T-cell (primary cell): Measurements from ENCODE around the gene CYP2R1. TPM values are rescaled to one million over a fixed set of nuclear protein-coding genes. Genes with fewer than 3 reads are reported as not detected.
"Not testable (repeated sequence)": the region's sequence is repeated elsewhere in the genome, so short reads cannot be mapped to it uniquely, and the experiment has no call there.

Source experiments
- ATAC-seq, 4 experiments: fragments of 200-7000 bp in 3 of 4; fragments of 150-1000 bp in 1 of 4; cut with Tn5 transposase; replicated peaks in 1 of 4; 1 replicate in 3 of 4; 2 replicates in 1 of 4; pipeline ENCODE4 v1.10.0; 2021; ENCODE audit warnings: moderate library complexity in 3 of 4, mild to moderate bottlenecking in 2 of 4, moderate number of reproducible peaks in 1 of 4
- CTCF ChIA-PET, 2 donors: fragments of 300-600 bp; sonication (Branson Sonifier 250); formaldehyde crosslinking; loops; one replicate each; lab custom pipeline; 2022; ENCODE audit warnings: antibody characterized with exemption in 2 of 2; lab: Charles Lee
- POLR2A ChIA-PET, 2 donors: fragments of 300-600 bp; sonication (Branson Sonifier 250); formaldehyde crosslinking; loops; one replicate each; lab custom pipeline; 2022; ENCODE audit warnings: antibody characterized with exemption in 2 of 2; lab: Charles Lee
- DNase-seq, 35 experiments: peaks; one replicate each; pipeline versions ENCODE4 v3.0.0 to v3.0.0-alpha.2; 2013 to 2023
- H3K27ac ChIP-seq: one replicate; pipeline ENCODE4 v1.5.1; 2013; ENCODE audit warnings: low read length
- H3K27me3 ChIP-seq, 2 experiments: replicated peaks in 1 of 2; 1 replicate in 1 of 2; 2 replicates in 1 of 2; pipeline versions ENCODE4 v1.6.1 to v1.7.0; 2013; ENCODE audit warnings: low read length in 1 of 2, mixed read lengths in 1 of 2; ENCODE audit not compliant: control insufficient read depth in 2 of 2, insufficient read depth in 2 of 2; ENCODE audit errors: extremely low read depth in 1 of 2
- H3K36me3 ChIP-seq, 2 donors: 1 replicate in 1 of 2; 2 replicates in 1 of 2; pipeline versions ENCODE4 v1.6.1 to v1.7.0; 2013; ENCODE audit warnings: low read length in 1 of 2; ENCODE audit not compliant: control insufficient read depth in 2 of 2, insufficient read depth in 1 of 2; ENCODE audit errors: extremely low read depth in 1 of 2
- H3K4me1 ChIP-seq, 2 experiments: 1 replicate in 1 of 2; 2 replicates in 1 of 2; pipeline versions ENCODE4 v1.6.1 to v1.7.0; 2013; ENCODE audit warnings: low read length in 2 of 2, mixed read lengths in 1 of 2; ENCODE audit not compliant: insufficient read depth in 2 of 2, control insufficient read depth in 1 of 2; ENCODE audit errors: extremely low read depth in 1 of 2
- H3K4me3 ChIP-seq, 2 donors: 1 replicate in 1 of 2; 2 replicates in 1 of 2; pipeline versions ENCODE4 v1.5.1 to v1.7.0; 2013; ENCODE audit warnings: mild to moderate bottlenecking in 2 of 2, low read length in 1 of 2, moderate library complexity in 1 of 2; ENCODE audit not compliant: control insufficient read depth in 1 of 2; ENCODE audit errors: extremely low read depth in 1 of 2
- H3K9me3 ChIP-seq: 2 replicates; pipeline ENCODE4 v1.7.0; 2013
- H3K27ac Mint-ChIP-seq, 2 donors: one replicate each; pipeline ENCODE4 v1.8.0; 2020 to 2021; ENCODE audit warnings: mild to moderate bottlenecking in 2 of 2, mixed read lengths in 2 of 2
- H3K27me3 Mint-ChIP-seq, 2 donors: one replicate each; pipeline ENCODE4 v1.8.0; 2021 to 2022; ENCODE audit warnings: mixed read lengths in 2 of 2
- H3K36me3 Mint-ChIP-seq: one replicate; pipeline ENCODE4 v1.8.0; 2021; ENCODE audit warnings: mixed read lengths
- H3K4me1 Mint-ChIP-seq, 3 donors: one replicate each; pipeline ENCODE4 v1.8.0; 2020 to 2022; ENCODE audit warnings: mixed read lengths in 3 of 3, mild to moderate bottlenecking in 1 of 3
- H3K4me3 Mint-ChIP-seq, 3 donors: one replicate each; pipeline ENCODE4 v1.8.0; 2020 to 2022; ENCODE audit warnings: mild to moderate bottlenecking in 3 of 3, mixed read lengths in 3 of 3, moderate library complexity in 3 of 3
- H3K9me3 Mint-ChIP-seq, 3 donors: one replicate each; pipeline ENCODE4 v1.8.0; 2020 to 2022; ENCODE audit warnings: mixed read lengths in 3 of 3
- WGBS: methylation state at CpG from one replicate; pipeline ENCODE4 v1.1.5; 2013; ENCODE audit warnings: missing lambda C conversion rate; ENCODE audit not compliant: insufficient coverage; 5-methylcytosine and 5-hydroxymethylcytosine counted together
- total RNA-seq, 35 experiments: library from RNA in 6 of 35; stranded (reverse) in 6 of 35; fragments of 120-200 nt in 1 of 35; gene quantifications; one replicate each; pipeline versions ENCODE4 v1.2.1 to v1.2.4 and lab custom pipeline; 2013 to 2026

The CYP2R1 gene
- total RNA-seq, 5 donors from 2014 or later (not counting 1 experiment from before 2014, with no cell fraction given): 17.9 to 23.3 (median 19.1) TPM

GRCh38 chr11:14884667-14885273, 7.3 kb downstream of the CYP2R1 start:
- H3K4me3 Mint-ChIP-seq: no peak overlapping the region
- Histone ChIP-seq H3K36me3 (peaks cover 0 to 2% of the 10 kb centered on the region in 2 donors), H3K9me3 (no peaks in the 10 kb centered on the region), H3K27me3 (no peaks in the 10 kb centered on the region), H3K4me1 (peaks cover 1 to 9% of the 10 kb centered on the region in 2 experiments), H3K4me3 (no peak overlapping the region), H3K27ac (no peak overlapping the region)
- ChIA-PET POLR2A (interaction anchor here in 1 of 2 donors (0.7 kb wide), 1 partner anchor 329 kb away, joined by 3 read pairs; no protein-coding TSS in a partner anchor), CTCF (no interaction called here)
- peaks cover 37 to 49% (median 46%) of the 10 kb centered on the region in 3 donors for H3K4me1 Mint-ChIP-seq
- no CpG with 5 or more reads among the region's 1 CpG for WGBS
- ATAC-seq (no peak), DNase-seq (no peak)
- peaks cover 5 to 8% (median 6%) of the 10 kb centered on the region in 3 donors for H3K9me3 Mint-ChIP-seq
- no peaks in the 10 kb centered on the region for H3K27me3 Mint-ChIP-seq
- H3K36me3 Mint-ChIP-seq: peaks cover 37% of the 10 kb centered on the region
- peak overlapping the region; percentile 7 to 41 for H3K27ac Mint-ChIP-seq

GRCh38 chr11:14883683-14884082, 8.3 kb downstream of the CYP2R1 start:
- peaks cover 26 to 39% (median 35%) of the 10 kb centered on the region in 3 donors for H3K4me1 Mint-ChIP-seq
- H3K36me3 Mint-ChIP-seq: peaks cover 42% of the 10 kb centered on the region
- H3K9me3 ChIP-seq, H3K27ac ChIP-seq, H3K27ac Mint-ChIP-seq, H3K27me3 Mint-ChIP-seq, H3K9me3 Mint-ChIP-seq, H3K4me3 Mint-ChIP-seq, H3K36me3 ChIP-seq, DNase-seq, H3K4me3 ChIP-seq, H3K4me1 ChIP-seq, H3K27me3 ChIP-seq, CTCF ChIA-PET, ATAC-seq, POLR2A ChIA-PET: not testable (repeated sequence)
- WGBS: no CpG with 5 or more reads among the region's 1 CpG

DNA sequence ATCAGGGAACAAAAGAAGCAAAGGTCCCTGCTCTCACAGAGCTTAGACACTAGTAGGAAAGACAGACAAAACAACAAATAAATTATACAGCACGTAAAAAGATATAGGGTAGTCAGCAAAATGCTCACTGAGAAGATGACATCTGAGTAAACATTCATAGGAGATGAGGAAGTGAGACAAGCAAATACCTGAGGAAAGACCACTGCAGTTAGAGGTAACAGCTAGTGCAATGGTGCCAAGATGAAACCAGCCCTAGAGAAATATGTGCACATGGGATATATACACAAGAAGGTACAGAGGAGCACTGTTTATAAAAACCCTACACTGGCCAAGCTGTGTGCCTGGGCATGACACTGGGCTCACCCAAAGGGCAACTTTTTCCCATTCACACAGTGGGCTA, 9.8 kb downstream of the CYP2R1 start:
- POLR2A ChIA-PET: interaction anchor here in 1 of 2 donors (0.6 kb wide), 2 partner anchors 28 to 363 kb away, joined by 3 to 8 read pairs; no protein-coding TSS in a partner anchor
- ATAC-seq: no peak
- Mint-ChIP-seq H3K36me3 (peaks cover 55% of the 10 kb centered on the region), H3K4me1 (peaks cover 14 to 28% (median 23%) of the 10 kb centered on the region in 3 donors), H3K27me3 (no peaks in the 10 kb centered on the region), H3K4me3 (no peak overlapping the region), H3K9me3 (peaks cover 5 to 8% (median 6%) of the 10 kb centered on the region in 3 donors), H3K27ac (no peak overlapping the region)
- H3K36me3 ChIP-seq: peaks cover 0 to 12% of the 10 kb centered on the region in 2 donors
- no peaks in the 10 kb centered on the region for H3K9me3 ChIP-seq
- no peaks in the 10 kb centered on the region for H3K4me1 ChIP-seq
- H3K27ac ChIP-seq: no peak overlapping the region
- H3K27me3 ChIP-seq: no peaks in the 10 kb centered on the region
- CTCF ChIA-PET: no interaction called here
- DNase-seq: no peak
- WGBS: no CpG with 5 or more reads among the region's 1 CpG
- no peak overlapping the region for H3K4me3 ChIP-seq

- DNase-seq (no peak), ATAC-seq (no peak)
- H3K36me3 Mint-ChIP-seq: peaks cover 57% of the 10 kb centered on the region
- H3K4me3 Mint-ChIP-seq: no peak overlapping the region
- H3K36me3 ChIP-seq: peaks cover 0 to 15% of the 10 kb centered on the region in 2 donors
- H3K27me3 Mint-ChIP-seq: no peaks in the 10 kb centered on the region
- H3K9me3 ChIP-seq: no peaks in the 10 kb centered on the region
- no CpG with 5 or more reads among the region's 2 CpGs for WGBS
- ChIA-PET POLR2A (interaction anchor here in 1 of 2 donors (0.6 kb wide), 1 partner anchor 29 kb away, joined by 8 read pairs; no protein-coding TSS in a partner anchor), CTCF (interaction anchor here in 1 of 2 donors (1.3 kb wide), 1 partner anchor 8 kb away, joined by 3 read pairs; no protein-coding TSS in a partner anchor)
- no peaks in the 10 kb centered on the region for H3K4me1 ChIP-seq
- H3K9me3 Mint-ChIP-seq: peaks cover 5 to 8% (median 6%) of the 10 kb centered on the region in 3 donors
- H3K4me1 Mint-ChIP-seq: peaks cover 9 to 23% (median 18%) of the 10 kb centered on the region in 3 donors
- no peak overlapping the region for H3K4me3 ChIP-seq
- H3K27ac Mint-ChIP-seq: no peak overlapping the region
- no peak overlapping the region for H3K27ac ChIP-seq
- H3K27me3 ChIP-seq: no peaks in the 10 kb centered on the region
Observed at GRCh38 chr11:14881576-14882193, 10.3 kb downstream of the CYP2R1 start.

- no peaks in the 10 kb centered on the region for H3K4me1 ChIP-seq
- Mint-ChIP-seq H3K4me1 (peaks cover 0 to 14% (median 5%) of the 10 kb centered on the region in 3 donors), H3K27ac (no peak overlapping the region), H3K27me3 (no peaks in the 10 kb centered on the region), H3K4me3 (no peak overlapping the region), H3K36me3 (peaks cover 67% of the 10 kb centered on the region), H3K9me3 (no peaks in the 10 kb centered on the region)
- DNase-seq (no peak), ATAC-seq (no peak)
- no peaks in the 10 kb centered on the region for H3K9me3 ChIP-seq
- no peak overlapping the region for H3K27ac ChIP-seq
- WGBS: no CpG with 5 or more reads among the region's 5 CpGs
- POLR2A ChIA-PET: no interaction called here
- no peaks in the 10 kb centered on the region for H3K27me3 ChIP-seq
- peaks cover 0 to 40% of the 10 kb centered on the region in 2 donors for H3K36me3 ChIP-seq
- CTCF ChIA-PET: no interaction called here
- no peak overlapping the region for H3K4me3 ChIP-seq
Observed at GRCh38 chr11:14875163-14875562, 16.9 kb downstream of the CYP2R1 start.

DNA sequence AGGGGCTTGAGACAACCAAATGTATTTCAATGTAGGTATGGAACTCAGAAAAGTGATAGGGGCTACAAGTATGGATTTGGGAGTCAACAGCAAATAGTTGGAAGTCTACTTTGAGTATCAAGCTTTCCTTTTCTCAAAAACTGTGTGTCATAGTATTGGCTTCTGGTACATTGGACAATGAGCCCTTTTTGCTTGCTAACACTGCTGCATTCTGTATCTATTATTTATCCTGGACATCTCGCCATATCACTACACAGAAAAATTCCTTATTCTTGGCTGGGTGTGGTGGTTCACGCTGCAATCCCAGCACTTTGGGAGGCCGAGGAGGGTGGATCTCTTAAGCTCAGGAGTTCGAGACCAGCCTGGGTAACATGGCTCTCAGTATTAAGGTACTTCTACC, 18.4 kb downstream of the CYP2R1 start:
- Mint-ChIP-seq H3K36me3 (peaks cover 71% of the 10 kb centered on the region), H3K4me1 (peaks cover 0 to 14% (median 5%) of the 10 kb centered on the region in 3 donors), H3K27me3 (no peaks in the 10 kb centered on the region), H3K4me3 (no peak overlapping the region), H3K27ac (peak overlapping the region in 1 of 2 donors; percentile 63), H3K9me3 (no peaks in the 10 kb centered on the region)
- ATAC-seq (no peak), DNase-seq (no peak)
- no peak overlapping the region for H3K4me3 ChIP-seq
- no peak overlapping the region for H3K27ac ChIP-seq
- H3K36me3 ChIP-seq: peaks cover 0 to 49% of the 10 kb centered on the region in 2 donors
- no peaks in the 10 kb centered on the region for H3K9me3 ChIP-seq
- ChIA-PET POLR2A (interaction anchor here in 1 of 2 donors (0.6 kb wide), 1 partner anchor 350 kb away, joined by 3 read pairs; no protein-coding TSS in a partner anchor), CTCF (no interaction called here)
- H3K4me1 ChIP-seq: no peaks in the 10 kb centered on the region
- WGBS: no CpG with 5 or more reads among the region's 4 CpGs
- no peaks in the 10 kb centered on the region for H3K27me3 ChIP-seq
